Fibroblast of skin of right quadriceps (primary cell): ENCODE measurements around the gene CMBL.
"Not testable (repeated sequence)": the region's sequence is repeated elsewhere in the genome, so short reads cannot be mapped to it uniquely, and the experiment has no call there.

ENCODE experiments used
- DNase-seq: peaks from one replicate; pipeline ENCODE4 v3.0.0-alpha.2; 2013

The CMBL gene

DNA sequence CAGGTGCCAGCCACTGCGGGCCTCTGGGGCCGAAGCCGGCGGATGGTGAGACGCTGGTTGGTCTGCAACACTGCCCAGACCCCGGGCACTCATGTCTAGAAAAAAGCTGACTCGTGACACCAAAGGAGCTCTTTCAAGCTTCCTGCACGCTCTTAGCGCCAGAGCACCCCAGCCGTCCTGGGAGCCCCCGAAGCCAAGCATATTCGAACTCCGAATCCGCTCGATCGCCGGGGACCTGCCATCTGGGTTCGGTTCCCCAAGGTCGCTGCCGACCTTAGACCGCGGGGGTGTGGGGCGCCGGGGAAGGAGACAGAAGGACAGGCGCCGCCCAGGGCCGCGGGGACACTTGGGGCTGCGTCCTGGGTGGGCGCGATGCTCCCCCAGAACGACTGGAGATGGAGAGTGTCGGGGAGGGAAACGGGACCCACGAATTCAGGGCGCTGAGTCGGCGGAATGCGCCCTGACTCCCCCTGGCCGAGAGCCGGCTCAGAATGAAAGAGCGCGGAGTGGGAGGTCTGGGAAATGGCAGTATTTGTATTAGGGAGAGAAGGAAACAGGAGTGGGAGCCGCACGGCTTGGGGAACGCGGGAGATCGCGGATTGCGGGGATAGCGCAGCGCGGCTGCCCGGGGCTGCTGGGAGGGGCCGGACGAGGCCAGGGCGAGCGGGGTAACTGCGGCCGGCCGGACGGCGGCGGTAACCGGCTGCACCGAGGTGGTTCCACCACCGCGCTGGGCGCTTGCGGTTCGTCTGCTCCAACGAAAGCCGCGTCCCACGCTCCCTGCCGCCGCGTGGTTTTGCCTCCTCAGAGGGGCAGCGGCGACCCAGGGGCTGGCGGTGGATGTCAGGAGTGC is 25.7 kb upstream of the CMBL start:
- DNase-seq = no peak

- DNase-seq = no peak
Measured at GRCh38 chr5:10332301-10332700, 24.6 kb upstream of the CMBL start.

DNA sequence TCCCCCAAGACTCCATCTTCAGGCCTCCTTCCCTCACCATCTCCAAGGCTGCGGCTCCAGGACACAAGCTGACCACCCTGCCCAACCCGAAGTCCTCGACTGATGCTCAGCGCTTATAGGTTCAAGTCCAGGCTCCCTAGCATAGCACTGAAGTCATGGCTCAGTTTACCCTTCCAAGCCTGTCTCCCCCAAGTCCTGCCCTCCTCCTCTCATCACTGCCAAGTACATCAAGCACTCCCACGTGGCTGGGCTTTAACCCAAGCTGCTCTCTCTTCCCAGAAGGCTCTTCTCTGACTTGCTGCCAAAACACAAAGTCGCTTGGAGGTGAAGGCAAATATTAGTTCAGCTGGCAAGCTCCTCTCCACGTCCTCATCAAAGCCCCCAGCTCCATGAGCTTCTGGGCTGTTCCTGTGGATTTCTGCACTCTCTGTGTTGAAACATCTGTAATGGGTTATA is 23.7 kb upstream of the CMBL start:
- peak; percentile 91 for DNase-seq

GRCh38 chr5:10330511-10331230 is 23.0 kb upstream of the CMBL start:
- DNase-seq = no peak

DNA sequence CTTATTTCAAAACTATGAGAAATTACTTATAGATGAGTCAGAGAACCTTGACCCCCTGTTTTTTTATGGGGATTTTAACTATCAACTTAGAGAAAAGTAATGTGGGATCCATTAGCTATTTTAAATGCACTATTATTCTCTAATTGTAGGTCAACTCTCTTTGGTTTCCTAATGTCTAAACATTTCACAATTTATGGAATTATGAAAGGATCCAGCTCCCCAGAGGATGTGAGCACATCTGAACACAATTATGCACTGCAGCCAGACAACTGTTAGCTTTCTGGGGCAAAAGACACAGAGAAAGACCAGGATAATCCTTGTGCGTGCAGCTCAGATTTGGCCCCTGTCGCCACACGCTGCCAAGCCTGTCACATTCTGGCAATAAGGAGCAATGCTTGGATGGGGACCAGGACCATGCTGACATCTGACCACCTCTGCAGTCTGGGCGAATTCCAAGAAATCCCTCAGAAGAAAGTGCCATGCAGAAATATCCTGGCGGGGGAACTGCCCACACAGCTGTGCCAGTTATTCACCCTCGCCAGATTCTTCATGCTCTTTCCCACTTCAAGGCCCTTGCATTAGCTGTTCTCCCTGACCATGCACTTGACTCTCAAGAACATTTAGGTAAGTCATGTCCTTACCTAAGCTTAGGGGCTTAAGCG is 22.2 kb upstream of the CMBL start:
- peak; percentile 94 for DNase-seq

GRCh38 chr5:10329446-10329819 is 21.7 kb upstream of the CMBL start:
- DNase-seq = no peak

DNA sequence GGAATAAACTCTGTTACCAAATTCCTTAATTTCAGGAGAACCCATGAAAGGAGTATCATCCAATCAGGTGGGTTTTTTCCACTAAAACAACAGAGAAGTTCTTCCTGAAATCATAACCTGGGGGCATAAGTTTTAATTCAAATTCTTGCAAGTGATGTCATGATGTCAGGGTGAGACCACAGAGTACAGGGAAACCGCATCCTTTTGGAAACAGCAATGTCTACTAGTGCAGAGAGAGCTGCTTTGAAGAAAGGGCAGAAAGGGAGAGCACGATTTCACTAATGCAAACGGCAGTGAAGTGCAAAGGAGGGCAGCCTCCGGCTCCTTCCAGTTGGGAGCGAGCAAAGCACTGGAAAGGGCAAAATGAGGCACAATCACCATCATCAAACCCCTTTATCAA is 20.6 kb upstream of the CMBL start:
- DNase-seq = peak; percentile 17

GRCh38 chr5:10324518-10325370 is 17.0 kb upstream of the CMBL start:
- no peak for DNase-seq

GRCh38 chr5:10323588-10324488 is 16.1 kb upstream of the CMBL start:
- DNase-seq = peak; percentile 29

DNA sequence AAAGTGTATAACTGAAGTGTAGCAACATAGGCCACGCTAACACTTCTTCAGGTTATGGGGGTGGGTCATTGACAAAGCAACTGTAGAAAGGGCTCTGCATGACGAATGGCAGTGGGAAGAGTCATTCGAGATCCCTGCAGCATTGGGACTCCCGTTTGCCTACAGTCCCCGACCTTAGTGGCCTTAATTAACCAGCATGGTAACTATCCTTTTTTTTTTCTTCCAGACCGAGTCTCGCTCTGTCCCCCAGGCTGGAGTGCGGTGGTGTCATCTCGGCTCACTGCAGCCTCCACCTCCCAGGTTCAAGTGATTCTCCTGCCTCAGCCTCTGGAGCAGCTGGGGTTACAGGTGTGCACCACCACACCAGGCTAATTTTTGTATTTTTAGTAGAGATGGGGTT is 14.2 kb upstream of the CMBL start:
- no peak for DNase-seq

DNA sequence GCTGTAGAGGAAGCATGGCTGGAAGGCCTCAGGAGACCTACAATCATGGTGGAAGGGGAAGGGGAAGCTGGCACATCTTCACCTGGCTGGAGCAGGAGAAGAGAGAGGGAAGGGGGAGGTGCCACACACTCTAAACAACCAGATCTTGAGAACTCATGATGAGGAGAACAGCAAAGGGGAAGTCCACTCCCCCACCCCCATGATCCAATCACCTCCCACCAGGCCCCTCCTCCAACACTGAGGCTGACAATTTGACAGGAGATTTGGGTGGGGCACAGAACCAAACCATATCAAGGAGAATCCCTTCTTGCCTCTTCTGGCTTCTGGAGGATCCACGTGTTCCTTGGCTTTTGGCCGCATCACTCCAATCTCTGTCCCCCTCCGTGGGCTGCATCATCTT is 13.1 kb upstream of the CMBL start:
- no peak for DNase-seq

DNA sequence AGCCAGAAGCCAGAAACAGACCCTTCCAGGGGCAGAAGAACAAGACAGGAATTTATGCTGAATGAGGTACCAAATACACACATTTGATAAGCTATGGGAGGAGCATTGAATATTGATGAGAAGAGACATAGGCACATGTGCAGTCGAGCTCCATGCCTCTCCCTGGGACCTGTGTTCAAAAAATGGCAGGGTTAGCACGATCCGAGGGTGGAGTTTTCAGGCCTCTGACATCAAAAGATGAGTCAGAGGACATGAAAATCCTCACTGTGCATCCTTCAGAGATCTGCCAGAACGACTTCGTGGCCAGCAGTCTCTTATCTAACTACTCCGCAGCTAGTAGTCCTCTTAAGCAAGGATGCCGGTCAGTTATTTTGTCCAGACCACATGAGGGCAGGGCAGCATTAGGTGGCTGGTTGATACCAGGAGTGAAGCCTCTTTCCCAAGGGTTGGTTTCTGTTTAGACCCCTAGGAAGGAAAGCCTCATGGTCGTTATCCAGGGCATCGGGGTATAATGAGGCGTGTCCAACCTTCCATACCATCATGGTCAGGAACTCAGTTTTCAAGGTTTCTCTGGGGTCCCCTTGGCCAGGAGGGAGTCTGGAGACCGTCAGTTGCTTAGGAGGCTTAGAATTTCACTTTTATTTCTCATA is 11.6 kb upstream of the CMBL start:
- no peak for DNase-seq

DNA sequence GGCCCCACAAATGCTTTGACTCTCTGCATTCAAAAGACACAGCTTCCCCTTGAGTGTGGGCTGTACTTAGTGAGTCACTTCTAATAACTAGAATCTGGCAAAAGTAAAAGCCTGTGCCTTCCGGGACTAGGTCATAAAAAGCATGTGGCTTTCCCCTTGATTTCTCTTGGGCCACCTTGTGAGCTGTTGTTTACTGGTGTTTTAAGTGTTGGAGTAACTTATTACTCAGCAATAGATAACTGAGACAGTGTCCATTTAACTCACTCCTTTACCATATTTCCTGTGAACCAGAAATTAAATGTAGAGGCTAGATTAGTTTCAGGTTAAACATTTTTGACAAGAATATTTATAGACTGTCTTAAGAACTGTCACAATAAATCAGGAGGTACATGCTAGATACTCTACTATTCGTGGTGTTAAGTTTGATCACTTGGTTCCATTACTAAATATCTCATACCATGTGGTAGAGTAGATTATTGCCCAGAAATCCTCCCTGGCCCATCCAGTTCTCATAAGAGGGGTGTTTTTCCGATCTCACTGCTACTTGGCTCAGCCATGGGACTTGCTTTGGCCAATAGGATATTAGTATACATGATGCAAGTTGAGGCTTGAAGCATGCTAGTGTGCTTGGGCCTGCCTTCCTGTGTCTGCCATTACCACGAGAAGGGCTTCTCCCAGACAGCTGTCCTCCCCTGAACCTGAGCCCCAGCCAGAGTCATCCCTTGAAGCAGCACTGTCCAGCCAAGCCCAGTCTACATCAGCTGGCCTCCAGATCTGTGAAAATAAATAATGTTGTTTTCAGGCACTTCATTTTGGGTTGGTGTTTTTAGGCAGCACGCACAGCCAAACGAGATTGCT is 10.4 kb upstream of the CMBL start:
- DNase-seq = no peak

- no peak for DNase-seq
Measured at GRCh38 chr5:10315824-10316509, 8.3 kb upstream of the CMBL start.

DNA sequence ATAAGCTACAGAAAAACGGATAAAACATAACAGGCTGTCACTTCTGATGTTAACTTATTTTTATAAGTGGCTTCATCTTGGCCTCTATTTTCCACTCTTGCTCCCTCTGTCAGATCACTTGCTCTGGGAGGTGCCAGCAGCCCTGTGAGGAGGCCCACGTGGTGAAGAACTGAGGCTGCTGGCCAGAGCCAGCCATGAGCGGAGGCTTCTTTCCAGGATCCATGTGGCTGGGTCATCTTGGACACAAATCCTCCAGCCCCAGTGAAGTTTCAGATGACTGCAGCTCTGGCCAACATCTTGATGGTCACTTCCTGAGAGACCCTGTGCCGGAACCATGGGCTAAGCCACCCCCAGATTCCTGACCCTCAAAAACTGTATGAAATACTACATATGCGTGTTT is 7.5 kb upstream of the CMBL start:
- DNase-seq = no peak

DNA sequence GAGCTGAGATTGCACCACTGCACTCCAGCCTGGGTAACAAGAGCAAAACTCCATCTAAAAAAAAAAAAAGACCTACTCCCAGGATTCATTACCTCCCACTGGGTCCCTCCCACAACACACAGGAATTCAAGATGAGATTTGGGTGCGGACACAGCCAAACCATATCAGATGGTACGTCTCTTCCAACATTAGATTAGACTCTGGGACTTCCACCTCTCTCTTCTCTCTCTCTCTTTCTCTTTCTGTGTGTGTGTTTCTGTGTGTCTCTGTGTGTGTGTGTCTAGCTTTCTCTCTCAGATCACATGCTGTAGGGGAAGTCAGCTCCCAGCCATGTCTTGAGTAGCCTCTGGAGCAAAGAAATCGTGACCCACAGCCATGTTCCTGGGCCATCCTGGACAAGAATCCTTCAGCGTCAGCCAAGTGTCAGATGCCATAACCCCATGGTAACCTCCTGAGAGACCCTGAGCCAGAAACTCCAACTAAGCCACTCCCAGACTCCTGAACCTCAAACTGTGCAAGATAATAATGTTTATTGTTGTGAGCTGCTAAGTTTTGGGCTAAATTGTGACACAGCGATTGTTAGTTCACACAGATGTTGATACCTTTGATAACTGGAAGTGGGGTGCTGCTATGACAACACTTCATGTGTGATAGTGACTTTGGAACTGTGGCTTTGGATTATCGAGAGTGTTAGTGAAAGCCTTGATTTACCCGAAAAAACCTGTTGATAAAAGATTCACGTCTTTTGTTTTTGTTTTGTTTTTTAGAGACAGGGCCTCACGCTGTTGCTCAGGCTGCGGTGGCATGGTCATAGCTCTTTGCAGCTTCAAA is 4.1 kb upstream of the CMBL start:
- DNase-seq = no peak

DNA sequence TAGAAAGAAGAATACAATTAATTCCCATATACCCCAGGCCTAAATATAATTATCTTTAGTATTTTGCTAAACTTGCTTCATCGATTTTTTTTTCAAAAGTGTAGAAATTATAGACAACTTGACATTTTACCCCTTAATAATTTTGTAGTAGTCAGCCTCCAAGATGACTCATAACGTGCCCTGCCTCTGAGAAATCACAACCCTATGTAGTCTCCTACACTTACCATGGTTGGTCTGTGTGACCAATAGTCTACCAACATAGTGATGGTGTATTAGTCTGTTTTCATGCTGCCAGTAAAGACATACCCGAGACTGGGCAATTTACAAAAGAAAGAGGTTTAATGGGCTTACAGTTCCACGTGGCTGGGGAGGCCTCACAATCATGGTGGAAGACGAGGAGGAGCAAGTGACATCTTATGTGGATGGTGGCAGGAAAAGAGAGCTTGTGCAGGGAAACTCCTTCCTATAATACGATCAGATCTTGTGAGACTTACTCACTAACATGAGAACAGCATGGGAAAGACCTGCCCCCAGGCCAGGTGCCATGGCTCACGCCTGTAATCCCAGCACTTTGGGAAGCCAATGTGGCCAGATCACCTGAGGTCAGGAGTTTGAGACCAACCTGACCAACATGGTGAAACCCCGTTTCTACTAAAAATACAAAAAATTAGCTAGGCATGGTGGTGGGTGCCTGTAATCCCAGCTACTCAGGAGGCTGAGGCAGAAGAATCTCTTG is 3.3 kb upstream of the CMBL start:
- not testable (repeated sequence) for DNase-seq
